ENCODE data around the gene A3GALT2.
"Not testable (repeated sequence)": the region's sequence is repeated elsewhere in the genome, so short reads cannot be mapped to it uniquely, and the experiment has no call there.

Gene A3GALT2

DNA sequence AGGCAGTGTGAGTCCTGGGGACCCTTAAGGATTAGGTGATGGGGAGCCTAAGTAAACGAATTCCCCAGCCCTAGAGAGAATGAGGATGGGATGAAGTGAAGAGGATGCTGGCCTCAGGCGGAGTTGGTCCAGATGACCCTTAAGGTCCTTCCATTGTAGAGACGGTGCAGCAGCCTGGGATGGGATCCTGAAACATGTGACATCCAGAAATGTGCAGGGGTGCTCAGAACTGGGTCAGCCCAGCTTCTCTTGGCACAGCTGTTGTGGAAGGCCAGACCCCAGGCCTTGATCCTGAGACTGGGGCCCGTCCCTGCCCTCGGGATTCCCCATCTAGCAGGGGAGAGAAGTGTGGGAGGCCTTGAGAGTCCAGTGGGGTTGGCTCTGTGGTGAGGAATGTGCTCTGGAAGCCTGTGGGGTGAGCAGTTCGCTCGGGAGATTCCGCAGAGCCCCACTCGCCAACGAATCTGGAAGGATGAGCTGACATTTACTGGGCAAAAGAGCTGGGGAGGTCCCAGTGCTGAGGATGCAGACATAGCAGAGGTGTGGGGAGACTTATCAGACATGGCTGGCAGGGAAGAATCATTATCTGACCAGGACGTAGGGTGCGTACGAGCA is 28.1 kb downstream of the A3GALT2 start:
- no peak for DNase-seq (ENCODE audit: low spot score)

DNA sequence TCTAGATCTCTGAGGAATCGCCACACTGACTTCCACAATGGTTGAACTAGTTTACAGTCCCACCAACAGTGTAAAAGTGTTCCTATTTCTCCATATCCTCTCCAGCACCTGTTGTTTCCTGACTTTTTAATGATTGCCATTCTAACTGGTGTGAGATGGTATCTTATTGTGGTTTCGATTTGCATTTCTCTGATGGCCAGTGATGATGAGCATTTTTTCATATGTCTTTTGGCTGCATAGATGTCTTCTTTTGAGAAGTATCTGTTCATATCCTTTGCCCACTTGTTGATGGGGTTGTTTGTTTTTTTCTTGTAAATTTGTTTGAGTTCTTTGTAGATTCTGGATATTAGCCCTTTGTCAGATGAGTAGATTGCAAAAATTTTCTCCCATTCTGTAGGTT is 30.3 kb downstream of the A3GALT2 start:
- DNase-seq (ENCODE audit: low spot score), result not testable (repeated sequence)

GRCh38 chr1:33289858-33290154 is 31.1 kb downstream of the A3GALT2 start:
- DNase-seq (ENCODE audit: low spot score), result no peak

DNA sequence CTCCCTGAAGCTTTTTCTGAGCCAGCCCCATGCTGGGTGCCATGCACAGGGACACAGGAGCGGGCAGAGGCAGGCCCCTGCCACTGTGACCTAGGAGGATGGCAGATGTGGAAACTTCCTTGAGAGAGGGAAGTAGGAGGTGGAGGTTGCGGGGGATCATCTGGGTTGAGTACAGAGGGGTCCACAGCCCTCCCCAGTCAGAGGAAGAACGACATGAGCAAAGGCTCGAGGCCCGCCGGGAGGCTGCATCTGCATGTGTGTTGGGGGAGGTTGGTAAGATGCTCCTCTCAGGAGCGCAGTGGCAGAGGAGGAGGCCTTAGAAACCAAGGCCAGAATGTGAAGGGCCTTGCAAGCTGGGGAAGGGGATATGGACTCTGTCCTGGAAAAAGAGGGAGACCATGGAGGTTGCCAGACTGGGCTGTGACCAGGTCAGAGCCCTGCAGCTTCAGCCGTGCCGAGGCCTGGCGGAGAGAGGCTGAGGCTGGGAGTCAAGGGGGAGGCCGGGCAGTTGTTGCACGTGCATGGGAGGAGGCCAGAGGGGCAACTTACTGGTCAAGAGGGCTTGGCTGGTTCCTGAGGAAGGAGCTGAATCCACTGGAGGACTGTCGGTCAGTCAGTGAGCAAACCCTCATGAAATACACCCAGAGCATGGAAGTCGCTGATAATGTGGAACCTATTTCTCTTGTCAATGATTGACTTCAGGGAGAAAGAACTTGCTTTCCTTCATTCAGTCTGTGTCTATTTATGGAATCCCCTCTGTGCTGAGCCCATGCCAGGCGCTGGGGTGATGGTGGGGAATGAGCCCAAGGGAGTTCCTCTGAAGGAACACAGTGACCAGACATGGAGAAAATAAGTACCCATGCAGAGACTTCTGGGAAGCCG is 31.7 kb downstream of the A3GALT2 start:
- no peak for DNase-seq (ENCODE audit: low spot score)

- no peak for DNase-seq (ENCODE audit: low spot score)
Measured at GRCh38 chr1:33287317-33287716, 33.6 kb downstream of the A3GALT2 start.

DNA sequence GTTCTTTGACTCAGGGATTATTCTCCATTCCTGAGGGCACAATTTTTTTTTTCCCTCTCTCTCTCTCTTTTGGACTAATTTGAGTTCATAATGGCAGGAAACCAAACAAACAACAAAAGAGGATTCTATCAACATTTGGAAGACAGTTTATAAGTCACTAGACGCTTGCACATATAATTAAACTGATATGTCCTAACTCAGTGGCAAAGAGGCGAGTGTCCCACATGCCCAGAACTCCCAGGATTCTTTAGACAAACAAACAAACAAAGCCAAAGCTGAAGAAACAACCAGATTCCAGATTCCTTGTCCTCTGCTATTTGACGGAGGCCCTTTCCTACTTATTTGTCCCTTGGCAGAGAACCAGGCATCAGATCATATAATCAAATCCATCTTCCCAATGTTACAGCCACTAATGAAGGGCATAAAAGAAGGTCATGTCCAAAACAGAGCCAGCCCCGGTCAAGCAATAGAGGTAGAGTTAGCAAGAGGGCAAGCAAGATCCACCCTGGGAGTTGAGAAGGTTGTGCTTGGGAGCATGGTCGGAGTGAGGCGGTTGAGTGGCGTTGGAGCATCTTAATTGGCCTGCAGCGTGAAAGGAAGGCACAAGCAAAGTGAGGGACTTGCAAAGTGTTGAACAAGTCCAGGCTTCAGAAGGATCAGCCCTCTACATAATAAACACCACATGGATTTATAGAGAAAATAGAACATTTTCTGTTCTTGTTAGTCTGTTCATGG is 34.3 kb downstream of the A3GALT2 start:
- DNase-seq (ENCODE audit: low spot score), result no peak

GRCh38 chr1:33284049-33284448 is 36.8 kb downstream of the A3GALT2 start:
- DNase-seq (ENCODE audit: low spot score), result no peak

GRCh38 chr1:33282791-33283190 is 38.1 kb downstream of the A3GALT2 start:
- DNase-seq (ENCODE audit: low spot score), result no peak

DNA sequence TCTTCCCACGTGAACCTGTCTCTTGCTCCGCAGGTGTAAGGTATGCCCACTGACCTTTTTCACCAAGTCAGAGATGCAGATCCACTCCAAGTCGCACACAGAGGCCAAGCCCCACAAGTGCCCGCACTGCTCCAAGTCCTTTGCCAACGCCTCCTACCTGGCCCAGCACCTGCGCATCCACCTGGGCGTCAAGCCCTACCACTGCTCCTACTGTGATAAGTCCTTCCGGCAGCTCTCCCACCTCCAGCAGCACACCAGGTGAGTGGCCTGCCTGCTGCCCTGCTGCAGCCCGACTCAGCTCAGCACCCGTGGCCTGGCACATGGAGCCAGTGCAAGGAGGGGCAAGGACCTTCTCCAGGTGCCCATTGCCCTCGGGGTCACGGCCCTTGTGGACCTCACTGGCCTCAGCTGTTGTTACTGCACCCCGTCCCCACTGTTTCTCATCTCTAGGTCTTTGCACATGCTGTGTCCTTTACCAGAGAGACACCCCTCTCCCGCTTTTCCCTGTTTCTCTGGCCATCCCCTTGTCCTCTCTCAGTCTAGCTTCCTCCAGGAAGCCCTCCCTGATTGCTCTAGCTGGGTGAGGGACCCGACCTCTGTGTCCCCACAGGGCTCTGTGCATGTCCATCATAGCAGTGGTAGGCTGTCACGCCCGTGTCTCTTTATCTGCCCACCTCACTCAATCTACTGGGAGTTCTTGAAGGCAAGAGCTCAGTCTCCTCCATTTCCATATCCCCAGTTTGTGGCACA is 39.2 kb downstream of the A3GALT2 start:
- DNase-seq (ENCODE audit: low spot score), result no peak

- DNase-seq (ENCODE audit: low spot score), result no peak
Measured at GRCh38 chr1:33280091-33280661, 40.7 kb downstream of the A3GALT2 start.

DNA sequence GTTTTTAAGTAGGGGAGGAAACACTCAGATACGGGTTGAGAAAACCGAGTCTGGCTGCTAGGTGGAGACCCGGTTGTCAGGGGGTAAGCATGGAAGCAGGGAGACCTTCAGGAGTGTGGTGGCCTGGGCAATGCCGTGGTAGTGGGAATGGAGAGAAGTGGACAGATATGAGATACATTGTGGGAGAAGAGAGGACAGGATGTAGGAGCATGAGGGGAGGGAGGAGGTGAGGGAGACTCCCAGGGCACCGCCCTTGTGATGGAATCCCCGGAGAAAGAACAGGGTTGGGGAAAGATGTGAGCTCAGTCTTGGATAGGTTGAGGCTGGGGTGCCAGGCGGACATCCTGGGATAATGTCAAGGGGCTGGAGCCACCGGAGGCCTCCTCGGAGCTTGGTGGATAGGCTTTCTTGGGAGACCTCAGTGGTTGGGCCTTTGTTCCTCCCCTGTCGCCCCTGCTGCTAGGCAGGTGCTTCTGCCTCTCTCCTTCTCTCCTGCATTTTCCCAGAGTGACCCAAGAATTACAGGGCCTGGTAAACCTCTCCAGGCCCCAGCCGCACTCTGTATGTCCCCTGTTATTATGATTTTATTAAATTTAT is 43.3 kb downstream of the A3GALT2 start:
- DNase-seq (ENCODE audit: low spot score), result no peak

DNA sequence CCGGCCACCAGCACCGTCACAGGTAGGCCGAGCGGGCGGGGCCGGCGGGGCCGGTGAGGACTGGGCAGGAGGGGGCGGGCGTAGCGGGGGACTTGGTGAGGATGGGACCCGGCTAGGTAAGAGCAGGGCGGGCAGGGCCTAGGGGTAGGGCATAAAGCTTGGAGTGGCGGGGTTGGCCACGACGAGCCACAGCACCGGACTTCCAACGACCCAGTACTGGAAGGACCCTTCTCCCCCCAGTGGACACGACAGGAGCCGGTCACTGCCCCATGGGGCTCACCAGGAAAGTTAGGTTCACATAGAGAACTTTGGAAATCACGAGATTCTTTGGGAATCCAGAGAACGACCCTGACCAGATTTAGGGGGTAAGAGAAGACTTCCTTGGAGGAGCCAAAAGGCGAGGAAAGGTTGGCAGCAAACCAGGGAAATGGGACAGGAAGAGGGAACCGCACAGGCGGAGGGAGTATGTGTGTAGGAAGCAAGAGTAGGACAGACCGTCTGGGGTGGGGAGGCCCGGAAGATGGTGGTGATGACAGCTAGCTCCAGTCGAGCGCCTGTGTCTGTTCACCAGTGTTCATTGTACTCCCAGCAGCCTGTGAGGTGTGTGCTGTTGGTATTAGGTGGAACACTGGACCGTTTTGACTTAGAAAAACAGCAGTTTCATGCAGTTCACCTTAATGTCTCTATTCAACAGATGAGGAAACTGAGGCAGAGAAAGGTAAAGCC is 44.2 kb downstream of the A3GALT2 start:
- no peak for DNase-seq (ENCODE audit: low spot score)

GRCh38 chr1:33275706-33276572 is 45.0 kb downstream of the A3GALT2 start:
- DNase-seq (ENCODE audit: low spot score), result no peak

GRCh38 chr1:33275195-33275594 is 45.7 kb downstream of the A3GALT2 start:
- no peak for DNase-seq (ENCODE audit: low spot score)

GRCh38 chr1:33274446-33274845 is 46.5 kb downstream of the A3GALT2 start:
- DNase-seq (ENCODE audit: low spot score), result no peak

- DNase-seq (ENCODE audit: low spot score), result no peak
Measured at GRCh38 chr1:33273961-33274371, 46.9 kb downstream of the A3GALT2 start.

DNA sequence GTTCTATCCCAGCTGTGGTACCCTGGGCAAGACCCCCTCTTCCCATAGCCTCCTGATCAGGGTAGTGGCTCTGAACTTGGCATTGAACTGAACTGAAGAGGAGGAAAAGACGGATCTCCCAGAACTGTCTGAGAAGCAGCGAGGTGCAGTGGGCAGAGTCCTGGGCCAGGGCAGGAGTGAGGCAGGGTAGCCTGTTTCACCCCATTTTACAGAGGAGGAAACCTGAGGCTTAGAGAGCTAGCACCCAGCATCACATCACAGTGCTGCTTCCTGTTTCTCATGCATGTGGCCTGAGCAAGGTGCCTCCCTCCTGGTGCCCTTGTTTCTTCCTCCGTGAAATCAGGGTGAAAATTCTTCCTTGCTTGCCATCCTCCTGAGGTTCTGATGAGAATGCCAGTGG is 47.5 kb downstream of the A3GALT2 start:
- DNase-seq (ENCODE audit: low spot score), result no peak

GRCh38 chr1:33272930-33273329 is 48.0 kb downstream of the A3GALT2 start:
- DNase-seq (ENCODE audit: low spot score), result no peak

DNA sequence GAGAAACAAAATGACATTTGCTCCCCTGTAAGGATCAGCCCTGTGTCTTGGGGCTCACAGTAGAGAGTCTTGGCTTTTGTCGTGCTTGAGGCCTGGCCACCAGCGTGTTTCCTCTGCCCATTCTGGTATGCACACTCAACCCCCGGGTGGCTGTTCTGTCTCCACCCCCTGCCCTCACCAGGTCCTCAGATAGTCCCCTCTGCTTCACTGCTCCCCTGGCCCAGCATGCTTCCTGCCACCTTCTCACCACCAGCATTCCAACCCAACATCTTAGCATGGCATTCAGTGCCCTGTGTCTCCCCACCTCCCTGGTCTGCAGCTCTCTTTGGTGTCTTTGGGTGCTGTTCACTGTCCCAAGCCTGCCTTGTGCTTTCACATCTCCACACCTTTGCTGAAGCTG is 48.4 kb downstream of the A3GALT2 start:
- no peak for DNase-seq (ENCODE audit: low spot score)

Measured in D341Med (cell line).